OCI-LY7 (cell line): ENCODE results near the gene TGM1. TPM values are rescaled to one million over a fixed set of nuclear protein-coding genes. Genes with fewer than 3 reads are reported as not detected.

Experiments
- BruUV-seq: library from RNA; stranded (reverse); fragments of 400-500 nt; replicated peaks from 2 replicates; lab custom pipeline; 2021; lab: Mats Ljungman, UMichigan
- CTCF ChIA-PET: fragments of 300-600 bp; sonication (Branson Sonifier 250); formaldehyde crosslinking; loops from one replicate; lab custom pipeline; 2022; ENCODE audit warnings: antibody characterized with exemption; ENCODE audit not compliant: unreplicated experiment; lab: Charles Lee
- POLR2A ChIA-PET: fragments of 300-600 bp; sonication (Branson Sonifier 250); formaldehyde crosslinking; loops from one replicate; lab custom pipeline; 2022; ENCODE audit warnings: antibody characterized with exemption; lab: Charles Lee
- DNase-seq: peaks from one replicate; pipeline ENCODE4 v3.0.0-alpha.2; 2015; ENCODE audit warnings: low spot score
- H2AFZ ChIP-seq: fragments of 200-600 bp; sonication (generic), shearing (Covaris generic); 2 replicates; pipeline ENCODE4 v1.6.1; 2014; ENCODE audit warnings: mild to moderate bottlenecking, antibody characterized with exemption, low read length, moderate library complexity
- H3K27ac ChIP-seq: fragments of 200-600 bp; sonication (generic); 2 replicates; pipeline ENCODE4 v1.5.1; 2014; ENCODE audit warnings: mixed run types, low read depth, mild to moderate bottlenecking, moderate library complexity, low read length, inconsistent platforms; ENCODE audit not compliant: poor library complexity, severe bottlenecking
- H3K36me3 ChIP-seq: fragments of 200-600 bp; sonication (generic); 2 replicates; pipeline ENCODE4 v1.6.1; 2014; ENCODE audit warnings: mild to moderate bottlenecking, antibody characterized with exemption, low read length, moderate library complexity, mixed read lengths; ENCODE audit not compliant: insufficient read depth
- H3K4me1 ChIP-seq: fragments of 200-600 bp; sonication (generic); 2 replicates; pipeline ENCODE4 v1.5.1; 2014; ENCODE audit warnings: mild to moderate bottlenecking, low read length; ENCODE audit not compliant: insufficient read depth, poor library complexity, severe bottlenecking
- H3K4me2 ChIP-seq: fragments of 200-600 bp; sonication (generic); 2 replicates; pipeline ENCODE4 v1.6.1; 2014; ENCODE audit warnings: mild to moderate bottlenecking, low read length
- H3K4me3 ChIP-seq: fragments of 200-600 bp; sonication (generic); 2 replicates; pipeline ENCODE4 v1.5.1; 2014; ENCODE audit warnings: mild to moderate bottlenecking, low read depth, low read length; ENCODE audit not compliant: poor library complexity, severe bottlenecking
- H3K79me2 ChIP-seq: fragments of 200-600 bp; sonication (generic); 2 replicates; pipeline ENCODE4 v1.6.1; 2016; ENCODE audit warnings: low read depth, mild to moderate bottlenecking, low read length, moderate library complexity, mixed read lengths; ENCODE audit not compliant: insufficient read depth
- H3K9me2 ChIP-seq: fragments of 200-600 bp; sonication (generic); 2 replicates; pipeline ENCODE4 v1.6.1; 2016; ENCODE audit warnings: mild to moderate bottlenecking, low read length, mixed read lengths; ENCODE audit not compliant: insufficient read depth
- H3K9me3 ChIP-seq: fragments of 200-600 bp; sonication (generic); 2 replicates; pipeline ENCODE4 v1.6.1; 2014; ENCODE audit warnings: mild to moderate bottlenecking, mixed run types, low read length, mixed read lengths
- H4K20me1 ChIP-seq: fragments of 200-600 bp; sonication (generic); 2 replicates; pipeline ENCODE4 v1.6.1; 2014; ENCODE audit warnings: mild to moderate bottlenecking, antibody characterized with exemption, low read length, moderate library complexity, mixed read lengths; ENCODE audit not compliant: insufficient read depth
- EZH2phosphoT487 ChIP-seq: fragments of 200-600 bp; sonication (generic); IDR thresholded peaks from 2 replicates; pipeline ENCODE4 v1.6.1; 2018; ENCODE audit warnings: low read depth, borderline replicate concordance, mild to moderate bottlenecking, mixed run types, antibody characterized with exemption, low read length, moderate library complexity, mixed read lengths
- intact Hi-C: fragments of 100-400 bp; cut with micrococcal nuclease; formaldehyde crosslinking; loops from one replicate; pipeline ENCODE4 v1.10.0; 2022; ENCODE audit not compliant: unreplicated experiment
- total RNA-seq, 2 experiments: library from RNA; depleted of rRNA in 1 of 2; stranded (reverse); fragments of >200 nt in 1 of 2; shearing (Covaris generic) in 1 of 2; gene quantifications; 2 replicates each; pipeline ENCODE4 v1.2.3, GENCODE V29; 2014 to 2022
- TF ChIP-seq, protein P1 (sequence below): fragments of 200-600 bp; sonication (generic); conservative IDR thresholded peaks from 2 replicates; pipeline ENCODE4 v1.5.1; 2014; ENCODE audit warnings: mild to moderate bottlenecking, antibody characterized with exemption, low read length, moderate library complexity, mixed read lengths

Gene TGM1
- total RNA-seq, 2 experiments from 2014 or later, result 5.2 to 5.4 TPM

DNA sequence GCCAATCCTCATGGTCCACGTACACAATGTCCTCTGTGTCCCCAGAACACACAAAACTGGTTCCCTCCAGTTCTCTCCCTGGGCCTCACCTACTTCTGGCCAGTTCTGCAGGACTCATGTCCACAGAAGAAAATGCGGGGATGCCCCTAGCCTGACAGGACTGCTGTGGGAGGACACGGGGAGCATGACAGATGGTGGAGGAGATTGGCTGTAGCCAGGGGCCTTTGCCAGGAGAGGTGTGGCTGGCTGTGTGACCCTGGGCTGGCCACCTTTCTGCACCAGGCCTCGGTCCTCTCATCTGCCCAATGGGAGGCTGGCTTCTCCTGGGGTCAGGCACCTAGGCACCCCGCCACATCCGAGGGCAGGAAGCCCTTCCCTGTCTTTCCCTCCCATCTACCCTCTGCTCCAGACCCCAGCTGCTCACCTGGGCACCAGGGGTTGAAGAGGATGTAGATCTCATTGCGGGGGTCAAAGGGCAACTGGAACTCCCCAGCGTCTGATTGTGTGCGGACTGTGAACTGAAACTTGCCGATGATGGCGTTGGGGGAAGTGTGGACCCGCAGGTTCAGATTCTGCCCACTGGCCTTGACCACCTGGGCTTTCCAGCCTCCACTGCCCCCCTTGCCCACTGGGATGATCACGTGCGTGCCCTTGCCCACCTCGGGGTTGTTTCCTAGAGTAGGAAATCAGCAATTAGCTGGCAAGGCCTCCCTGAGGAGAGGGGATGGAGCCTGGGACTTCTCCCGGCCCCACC lies 2.8 kb downstream of the TGM1 start:
- ChIA-PET CTCF (no interaction called here), POLR2A (interaction anchor here (0.6 kb wide), 1 partner anchor 939 kb away, joined by 3 read pairs; the partner anchor contains the start of gene PABPN1)
- peaks cover 12% of the 10 kb centered on the region for H3K4me1 ChIP-seq
- H3K36me3 ChIP-seq, result no peaks in the 10 kb centered on the region
- H2AFZ ChIP-seq, result no peak overlapping the region
- no peaks in the 10 kb centered on the region for H3K9me3 ChIP-seq
- H3K79me2 ChIP-seq, result no peaks in the 10 kb centered on the region
- BruUV-seq, result no TSS peak
- no peak for TF ChIP-seq EZH2phosphoT487
- TF ChIP-seq, protein P1, sequence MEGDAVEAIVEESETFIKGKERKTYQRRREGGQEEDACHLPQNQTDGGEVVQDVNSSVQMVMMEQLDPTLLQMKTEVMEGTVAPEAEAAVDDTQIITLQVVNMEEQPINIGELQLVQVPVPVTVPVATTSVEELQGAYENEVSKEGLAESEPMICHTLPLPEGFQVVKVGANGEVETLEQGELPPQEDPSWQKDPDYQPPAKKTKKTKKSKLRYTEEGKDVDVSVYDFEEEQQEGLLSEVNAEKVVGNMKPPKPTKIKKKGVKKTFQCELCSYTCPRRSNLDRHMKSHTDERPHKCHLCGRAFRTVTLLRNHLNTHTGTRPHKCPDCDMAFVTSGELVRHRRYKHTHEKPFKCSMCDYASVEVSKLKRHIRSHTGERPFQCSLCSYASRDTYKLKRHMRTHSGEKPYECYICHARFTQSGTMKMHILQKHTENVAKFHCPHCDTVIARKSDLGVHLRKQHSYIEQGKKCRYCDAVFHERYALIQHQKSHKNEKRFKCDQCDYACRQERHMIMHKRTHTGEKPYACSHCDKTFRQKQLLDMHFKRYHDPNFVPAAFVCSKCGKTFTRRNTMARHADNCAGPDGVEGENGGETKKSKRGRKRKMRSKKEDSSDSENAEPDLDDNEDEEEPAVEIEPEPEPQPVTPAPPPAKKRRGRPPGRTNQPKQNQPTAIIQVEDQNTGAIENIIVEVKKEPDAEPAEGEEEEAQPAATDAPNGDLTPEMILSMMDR, result no peak
- no peak overlapping the region for H3K4me2 ChIP-seq
- intact Hi-C loops, result no loop called here
- H3K4me3 ChIP-seq, result no peak overlapping the region
- H3K27ac ChIP-seq, result no peak overlapping the region
- H4K20me1 ChIP-seq, result no peaks in the 10 kb centered on the region
- H3K9me2 ChIP-seq, result no peaks in the 10 kb centered on the region
- no peak for DNase-seq

DNA sequence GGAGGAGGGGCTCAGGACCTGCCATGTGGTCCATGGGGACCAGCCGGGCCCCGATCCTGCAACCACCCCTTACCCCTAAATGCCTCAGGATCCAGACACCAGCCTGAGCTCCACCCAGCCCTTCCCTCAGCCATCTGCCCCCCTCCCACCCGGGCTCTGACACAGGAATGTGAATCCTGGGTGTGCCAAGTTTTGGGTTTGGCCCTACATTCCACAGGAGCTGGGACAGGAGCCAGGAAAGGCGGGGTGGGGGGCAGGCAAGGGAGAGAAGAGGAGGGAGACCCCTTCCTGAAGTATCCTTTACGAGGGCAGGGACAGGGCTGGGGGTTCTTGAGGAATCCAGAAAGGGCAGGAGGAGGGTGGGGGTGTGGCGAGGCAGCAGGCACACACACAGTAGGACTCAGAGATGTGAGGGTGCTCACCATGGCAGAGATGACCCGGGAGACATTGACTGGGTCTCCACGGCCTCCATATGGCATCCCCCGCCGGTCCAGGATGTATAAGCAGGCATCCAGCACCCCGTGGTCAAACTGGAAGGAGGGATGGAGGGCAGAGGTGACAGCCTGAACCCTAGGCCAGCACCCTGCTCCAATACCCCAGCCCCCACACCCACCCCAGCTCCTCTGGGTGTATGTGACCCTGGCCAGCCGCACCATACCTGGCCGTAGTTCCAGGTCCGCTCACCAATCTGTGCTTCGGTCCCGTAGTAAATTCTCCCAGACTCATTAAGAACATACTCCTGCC lies 3.5 kb downstream of the TGM1 start:
- Histone ChIP-seq H3K27ac (no peak overlapping the region), H3K79me2 (no peaks in the 10 kb centered on the region), H2AFZ (no peak overlapping the region), H3K4me2 (no peak overlapping the region), H3K9me2 (no peaks in the 10 kb centered on the region), H4K20me1 (no peaks in the 10 kb centered on the region), H3K9me3 (no peaks in the 10 kb centered on the region), H3K36me3 (no peaks in the 10 kb centered on the region), H3K4me3 (no peak overlapping the region), H3K4me1 (peaks cover 9% of the 10 kb centered on the region)
- ChIA-PET CTCF (interaction anchor here (0.6 kb wide), 1 partner anchor 41 kb away, joined by 3 read pairs; no protein-coding TSS in a partner anchor), POLR2A (no interaction called here)
- intact Hi-C loops, result no loop called here
- no peak for TF ChIP-seq EZH2phosphoT487
- TF ChIP-seq, protein P1, result no peak
- DNase-seq, result no peak
- no TSS peak for BruUV-seq
